ENCODE measurements around the gene PRKAG2. TPM values are rescaled to one million over a fixed set of nuclear protein-coding genes. Genes with fewer than 3 reads are reported as not detected.

PRKAG2 gene
- total and polyA plus RNA-seq, 2 experiments from 2014 or later = 9.1 to 14.9 TPM

DNA sequence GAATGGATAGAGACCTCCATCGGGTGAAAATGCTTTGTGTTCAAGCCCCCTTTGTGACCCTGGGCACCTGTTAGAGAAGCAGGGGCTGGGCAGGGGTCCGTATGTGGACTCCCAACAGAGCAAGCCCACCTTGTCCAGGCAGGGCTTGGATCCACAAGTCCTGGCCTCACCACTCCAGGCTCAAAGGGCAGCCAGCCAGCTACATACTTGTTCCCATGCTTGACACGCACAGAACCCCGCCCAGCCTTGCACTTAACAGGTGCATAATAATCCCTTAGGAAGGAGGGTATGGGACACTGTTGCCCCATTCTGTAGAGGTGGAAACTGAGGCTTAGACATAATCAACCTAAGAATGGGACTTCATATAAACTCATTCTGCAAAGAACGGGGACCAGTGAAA is 160.6 kb downstream of the PRKAG2 start:
- DNase-seq (ENCODE audit: low spot score) (no peak), ATAC-seq (no peak)
- H3K4me1 Mint-ChIP-seq = peaks cover 5% of the 10 kb centered on the region; the same call in 2 of the 3 replicates
- no peaks in the 10 kb centered on the region for H3K36me3 ChIP-seq (ENCODE audit: insufficient read depth)
- H3K27ac Mint-ChIP-seq = no peak overlapping the region
- no peaks in the 10 kb centered on the region for H3F3A ChIP-seq (replicated peaks; ENCODE audit: low read depth)
- no peaks in the 10 kb centered on the region for H3K36me3 Mint-ChIP-seq (ENCODE audit: low read depth)
- no peaks in the 10 kb centered on the region for H4K20me1 ChIP-seq (replicated peaks; ENCODE audit: insufficient read depth)
- TF ChIP-seq, protein P1, sequence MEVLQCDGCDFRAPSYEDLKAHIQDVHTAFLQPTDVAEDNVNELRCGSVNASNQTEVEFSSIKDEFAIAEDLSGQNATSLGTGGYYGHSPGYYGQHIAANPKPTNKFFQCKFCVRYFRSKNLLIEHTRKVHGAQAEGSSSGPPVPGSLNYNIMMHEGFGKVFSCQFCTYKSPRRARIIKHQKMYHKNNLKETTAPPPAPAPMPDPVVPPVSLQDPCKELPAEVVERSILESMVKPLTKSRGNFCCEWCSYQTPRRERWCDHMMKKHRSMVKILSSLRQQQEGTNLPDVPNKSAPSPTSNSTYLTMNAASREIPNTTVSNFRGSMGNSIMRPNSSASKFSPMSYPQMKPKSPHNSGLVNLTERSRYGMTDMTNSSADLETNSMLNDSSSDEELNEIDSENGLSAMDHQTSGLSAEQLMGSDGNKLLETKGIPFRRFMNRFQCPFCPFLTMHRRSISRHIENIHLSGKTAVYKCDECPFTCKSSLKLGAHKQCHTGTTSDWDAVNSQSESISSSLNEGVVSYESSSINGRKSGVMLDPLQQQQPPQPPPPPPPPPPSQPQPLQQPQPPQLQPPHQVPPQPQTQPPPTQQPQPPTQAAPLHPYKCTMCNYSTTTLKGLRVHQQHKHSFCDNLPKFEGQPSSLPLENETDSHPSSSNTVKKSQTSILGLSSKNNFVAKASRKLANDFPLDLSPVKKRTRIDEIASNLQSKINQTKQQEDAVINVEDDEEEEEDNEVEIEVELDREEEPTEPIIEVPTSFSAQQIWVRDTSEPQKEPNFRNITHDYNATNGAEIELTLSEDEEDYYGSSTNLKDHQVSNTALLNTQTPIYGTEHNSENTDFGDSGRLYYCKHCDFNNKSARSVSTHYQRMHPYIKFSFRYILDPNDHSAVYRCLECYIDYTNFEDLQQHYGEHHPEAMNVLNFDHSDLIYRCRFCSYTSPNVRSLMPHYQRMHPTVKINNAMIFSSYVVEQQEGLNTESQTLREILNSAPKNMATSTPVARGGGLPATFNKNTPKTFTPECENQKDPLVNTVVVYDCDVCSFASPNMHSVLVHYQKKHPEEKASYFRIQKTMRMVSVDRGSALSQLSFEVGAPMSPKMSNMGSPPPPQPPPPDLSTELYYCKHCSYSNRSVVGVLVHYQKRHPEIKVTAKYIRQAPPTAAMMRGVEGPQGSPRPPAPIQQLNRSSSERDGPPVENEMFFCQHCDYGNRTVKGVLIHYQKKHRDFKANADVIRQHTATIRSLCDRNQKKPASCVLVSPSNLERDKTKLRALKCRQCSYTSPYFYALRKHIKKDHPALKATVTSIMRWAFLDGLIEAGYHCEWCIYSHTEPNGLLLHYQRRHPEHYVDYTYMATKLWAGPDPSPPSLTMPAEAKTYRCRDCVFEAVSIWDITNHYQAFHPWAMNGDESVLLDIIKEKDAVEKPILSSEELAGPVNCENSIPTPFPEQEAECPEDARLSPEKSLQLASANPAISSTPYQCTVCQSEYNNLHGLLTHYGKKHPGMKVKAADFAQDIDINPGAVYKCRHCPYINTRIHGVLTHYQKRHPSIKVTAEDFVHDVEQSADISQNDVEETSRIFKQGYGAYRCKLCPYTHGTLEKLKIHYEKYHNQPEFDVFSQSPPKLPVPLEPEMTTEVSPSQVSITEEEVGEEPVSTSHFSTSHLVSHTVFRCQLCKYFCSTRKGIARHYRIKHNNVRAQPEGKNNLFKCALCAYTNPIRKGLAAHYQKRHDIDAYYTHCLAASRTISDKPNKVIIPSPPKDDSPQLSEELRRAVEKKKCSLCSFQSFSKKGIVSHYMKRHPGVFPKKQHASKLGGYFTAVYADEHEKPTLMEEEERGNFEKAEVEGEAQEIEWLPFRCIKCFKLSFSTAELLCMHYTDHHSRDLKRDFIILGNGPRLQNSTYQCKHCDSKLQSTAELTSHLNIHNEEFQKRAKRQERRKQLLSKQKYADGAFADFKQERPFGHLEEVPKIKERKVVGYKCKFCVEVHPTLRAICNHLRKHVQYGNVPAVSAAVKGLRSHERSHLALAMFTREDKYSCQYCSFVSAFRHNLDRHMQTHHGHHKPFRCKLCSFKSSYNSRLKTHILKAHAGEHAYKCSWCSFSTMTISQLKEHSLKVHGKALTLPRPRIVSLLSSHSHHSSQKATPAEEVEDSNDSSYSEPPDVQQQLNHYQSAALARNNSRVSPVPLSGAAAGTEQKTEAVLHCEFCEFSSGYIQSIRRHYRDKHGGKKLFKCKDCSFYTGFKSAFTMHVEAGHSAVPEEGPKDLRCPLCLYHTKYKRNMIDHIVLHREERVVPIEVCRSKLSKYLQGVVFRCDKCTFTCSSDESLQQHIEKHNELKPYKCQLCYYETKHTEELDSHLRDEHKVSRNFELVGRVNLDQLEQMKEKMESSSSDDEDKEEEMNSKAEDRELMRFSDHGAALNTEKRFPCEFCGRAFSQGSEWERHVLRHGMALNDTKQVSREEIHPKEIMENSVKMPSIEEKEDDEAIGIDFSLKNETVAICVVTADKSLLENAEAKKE (CRISPR knock-in tag; IDR thresholded peaks at IDR 0.05) = no peak
- no peak for TF ChIP-seq ZNF331 (CRISPR knock-in tag; IDR thresholded peaks at IDR 0.05; ENCODE audit: low read depth)
- TF ChIP-seq, protein P2, sequence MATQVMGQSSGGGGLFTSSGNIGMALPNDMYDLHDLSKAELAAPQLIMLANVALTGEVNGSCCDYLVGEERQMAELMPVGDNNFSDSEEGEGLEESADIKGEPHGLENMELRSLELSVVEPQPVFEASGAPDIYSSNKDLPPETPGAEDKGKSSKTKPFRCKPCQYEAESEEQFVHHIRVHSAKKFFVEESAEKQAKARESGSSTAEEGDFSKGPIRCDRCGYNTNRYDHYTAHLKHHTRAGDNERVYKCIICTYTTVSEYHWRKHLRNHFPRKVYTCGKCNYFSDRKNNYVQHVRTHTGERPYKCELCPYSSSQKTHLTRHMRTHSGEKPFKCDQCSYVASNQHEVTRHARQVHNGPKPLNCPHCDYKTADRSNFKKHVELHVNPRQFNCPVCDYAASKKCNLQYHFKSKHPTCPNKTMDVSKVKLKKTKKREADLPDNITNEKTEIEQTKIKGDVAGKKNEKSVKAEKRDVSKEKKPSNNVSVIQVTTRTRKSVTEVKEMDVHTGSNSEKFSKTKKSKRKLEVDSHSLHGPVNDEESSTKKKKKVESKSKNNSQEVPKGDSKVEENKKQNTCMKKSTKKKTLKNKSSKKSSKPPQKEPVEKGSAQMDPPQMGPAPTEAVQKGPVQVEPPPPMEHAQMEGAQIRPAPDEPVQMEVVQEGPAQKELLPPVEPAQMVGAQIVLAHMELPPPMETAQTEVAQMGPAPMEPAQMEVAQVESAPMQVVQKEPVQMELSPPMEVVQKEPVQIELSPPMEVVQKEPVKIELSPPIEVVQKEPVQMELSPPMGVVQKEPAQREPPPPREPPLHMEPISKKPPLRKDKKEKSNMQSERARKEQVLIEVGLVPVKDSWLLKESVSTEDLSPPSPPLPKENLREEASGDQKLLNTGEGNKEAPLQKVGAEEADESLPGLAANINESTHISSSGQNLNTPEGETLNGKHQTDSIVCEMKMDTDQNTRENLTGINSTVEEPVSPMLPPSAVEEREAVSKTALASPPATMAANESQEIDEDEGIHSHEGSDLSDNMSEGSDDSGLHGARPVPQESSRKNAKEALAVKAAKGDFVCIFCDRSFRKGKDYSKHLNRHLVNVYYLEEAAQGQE (IDR thresholded peaks at IDR 0.05; ENCODE audit: unreplicated experiment) = no peak
- TF ChIP-seq EZH2phosphoT487 (IDR thresholded peaks at IDR 0.05; ENCODE audit: unreplicated experiment) = no peak
- TF ChIP-seq STAT1 (IDR thresholded peaks at IDR 0.05; ENCODE audit: unreplicated experiment) = no peak
- H3K4me1 ChIP-seq (ENCODE audit: insufficient read depth) = no peaks in the 10 kb centered on the region
- peaks cover 13% of the 10 kb centered on the region for H3K27me3 Mint-ChIP-seq (ENCODE audit: insufficient read depth, low read depth, poor library complexity)
- no peaks in the 10 kb centered on the region for H3K27me3 ChIP-seq (ENCODE audit: insufficient read depth)
- no peaks in the 10 kb centered on the region for H3K79me2 ChIP-seq (replicated peaks; ENCODE audit: insufficient read depth)
- H3K4me2 ChIP-seq = no peak overlapping the region
- H2AFZ ChIP-seq = no peak overlapping the region
- H3K9me2 ChIP-seq (ENCODE audit: insufficient read depth) = no peaks in the 10 kb centered on the region
- no peak overlapping the region for H3K4me3 Mint-ChIP-seq
- no peak overlapping the region for H3K4me3 ChIP-seq
- no peaks in the 10 kb centered on the region; the same call in 2 of the 3 replicates for H3K9me3 Mint-ChIP-seq
- H3K27ac ChIP-seq (ENCODE audit: low read depth) = no peak overlapping the region
